A549 (cell line): ENCODE data around the gene CILP2. TPM values are rescaled to one million over a fixed set of nuclear protein-coding genes. Genes with fewer than 3 reads are reported as not detected.
A peak's percentile ranks its signal among the peaks of the same experiment; 100 is the strongest.

ENCODE experiments used
- ATAC-seq, 2 experiments: fragments of 200-7000 bp in 1 of 2; fragments of >200 bp in 1 of 2; cut with Nextera tagmentation in 1 of 2; cut with Tn5 transposase in 1 of 2; 3 replicates each; pipeline versions ENCODE4 v1.8.0 to v1.9.1; 2018 to 2020; ENCODE audit warnings: mild to moderate bottlenecking in 1 of 2, moderate library complexity in 1 of 2
- CTCF ChIA-PET: fragments of 300-600 bp; sonication (Branson Sonifier 250); formaldehyde crosslinking; extraction: SDS; loops from one replicate; lab custom pipeline; 2021; ENCODE audit warnings: antibody characterized with exemption, inconsistent platforms; lab: Yijun Ruan, JAX
- POLR2A ChIA-PET: fragments of 350-600 bp; formaldehyde crosslinking; extraction: SDS; loops from one replicate; lab custom pipeline; 2021; ENCODE audit warnings: antibody characterized with exemption, inconsistent platforms; lab: Yijun Ruan, JAX
- DNase-seq, 2 experiments: peaks; one replicate each; pipeline versions ENCODE4 v3.0.0 to v3.0.0-alpha.2; 2011 to 2016; ENCODE audit warnings: low read depth in 1 of 2, low spot score in 1 of 2
- FAIRE-seq: peaks from 2 replicates; lab custom pipeline; 2011; peaks lifted over from hg19 to GRCh38; lab: Jason Lieb, UNC
- H3K27ac ChIP-seq, 2 experiments: fragments of >200 bp; sonication (Bioruptor Twin); formaldehyde crosslinking; 3 replicates each; pipeline ENCODE4 v1.5.1; 2016 to 2017
- H3K4me1 ChIP-seq: fragments of >200 bp; sonication (Bioruptor Twin); formaldehyde crosslinking; 3 replicates; pipeline ENCODE4 v1.6.1; 2016
- H3K4me2 ChIP-seq: fragments of >200 bp; sonication (Bioruptor Twin); formaldehyde crosslinking; 3 replicates; pipeline ENCODE4 v1.6.1; 2016
- H3K4me3 ChIP-seq: fragments of >200 bp; sonication (Bioruptor Twin); formaldehyde crosslinking; 3 replicates; pipeline ENCODE4 v1.5.1; 2016
- H3K9me3 ChIP-seq: fragments of >200 bp; sonication (Bioruptor Twin); formaldehyde crosslinking; 3 replicates; pipeline ENCODE4 v1.6.1; 2016
- CBX8 ChIP-seq: fragments of 200-600 bp; sonication (generic); IDR thresholded peaks from 2 replicates; pipeline ENCODE4 v1.6.1; 2016
- CHD2 ChIP-seq: fragments of 150-350 bp; IDR thresholded peaks from 2 replicates; pipeline ENCODE4 v1.6.1; 2014; ENCODE audit warnings: low read length; ENCODE audit not compliant: partially characterized antibody
- EHF ChIP-seq: fragments of 250-450 bp; sonication (Bioruptor Pico); IDR thresholded peaks from 2 replicates; pipeline ENCODE4 v1.5.0; 2020; ENCODE audit warnings: mild to moderate bottlenecking
- ELK1 ChIP-seq: fragments of 150-350 bp; IDR thresholded peaks from 2 replicates; pipeline ENCODE4 v1.6.1; 2014; ENCODE audit warnings: low read depth, mild to moderate bottlenecking, low read length
- EP300 ChIP-seq, 2 experiments: fragments of >200 bp; sonication (Bioruptor Twin); formaldehyde crosslinking; IDR thresholded peaks; 2 replicates in 1 of 2; 3 replicates in 1 of 2; pipeline ENCODE4 v1.6.1; 2016 to 2017
- ESRRA ChIP-seq: fragments of 150-350 bp; IDR thresholded peaks from 2 replicates; pipeline ENCODE4 v1.6.1; 2014; ENCODE audit warnings: mild to moderate bottlenecking, low read length, borderline replicate concordance
- HDAC2 ChIP-seq: fragments of 200-600 bp; sonication (generic); IDR thresholded peaks from 2 replicates; pipeline ENCODE4 v1.6.1; 2016
- KDM5A ChIP-seq: fragments of 200-600 bp; sonication (generic); IDR thresholded peaks from 2 replicates; pipeline ENCODE4 v1.6.1; 2016; ENCODE audit warnings: antibody characterized with exemption, mild to moderate bottlenecking
- MAFK ChIP-seq: fragments of 450-650 bp; IDR thresholded peaks from 2 replicates; pipeline ENCODE4 v1.6.1; 2014; ENCODE audit not compliant: partially characterized antibody
- MAZ ChIP-seq: fragments of 150-350 bp; IDR thresholded peaks from 2 replicates; pipeline ENCODE4 v1.6.1; 2014; ENCODE audit warnings: antibody characterized with exemption, low read depth, low read length, borderline replicate concordance
- NFE2L2 ChIP-seq: fragments of 150-350 bp; conservative IDR thresholded peaks from 2 replicates; pipeline ENCODE4 v1.6.1; 2014; ENCODE audit warnings: low read length
- NPAS2 ChIP-seq: fragments of 250-450 bp; sonication (Bioruptor Pico); IDR thresholded peaks from 2 replicates; pipeline ENCODE4 v1.8.0; 2022; ENCODE audit warnings: mild to moderate bottlenecking, moderate library complexity, borderline replicate concordance
- NR3C1 ChIP-seq: fragments of >200 bp; sonication (Bioruptor Twin); formaldehyde crosslinking; IDR thresholded peaks from 3 replicates; pipeline ENCODE4 v1.6.1; 2017
- POLR2A ChIP-seq: IDR thresholded peaks from 2 replicates; pipeline ENCODE4 v1.6.1; 2012; ENCODE audit warnings: mild to moderate bottlenecking, low read length
- RAD21 ChIP-seq, 2 experiments: fragments of >200 bp in 1 of 2; sonication (Bioruptor Twin) in 1 of 2; formaldehyde crosslinking in 1 of 2; IDR thresholded peaks in 1 of 2; conservative IDR thresholded peaks in 1 of 2; 2 replicates in 1 of 2; 3 replicates in 1 of 2; pipeline ENCODE4 v1.6.1; 2012 to 2018; ENCODE audit warnings: inconsistent platforms in 1 of 2
- RNF2 ChIP-seq: fragments of 200-600 bp; sonication (generic); IDR thresholded peaks from 2 replicates; pipeline ENCODE4 v1.6.1; 2016; ENCODE audit warnings: low read depth, mild to moderate bottlenecking, antibody characterized with exemption, moderate library complexity, borderline replicate concordance
- SMC3 ChIP-seq: fragments of >200 bp; sonication (Bioruptor Twin); formaldehyde crosslinking; IDR thresholded peaks from 3 replicates; pipeline ENCODE4 v1.6.1; 2018; ENCODE audit warnings: inconsistent platforms
- TP53 ChIP-seq: fragments of 250-450 bp; sonication (Bioruptor Pico); IDR thresholded peaks from 2 replicates; pipeline ENCODE4 v1.5.0; 2021; ENCODE audit warnings: mild to moderate bottlenecking, moderate library complexity
- WGBS: methylation state at CpG from one replicate; pipeline ENCODE4 v1.1.6; 2017; ENCODE audit errors: missing lambda C conversion rate; 5-methylcytosine and 5-hydroxymethylcytosine counted together
- polyA plus RNA-seq, 4 experiments: library from polyadenylated mRNA; depleted of rRNA in 3 of 4; stranded (reverse); fragments of >200 nt; fragmentation: RNase III in 1 of 4; extraction: RNeasy Plus Mini Kit Qiagen cat#74134 plus additional on column Dnase treatment in 1 of 4; gene quantifications; 2 replicates in 3 of 4; 3 replicates in 1 of 4; pipeline ENCODE4 v1.2.3, GENCODE V29; 2011 to 2017
- TF ChIP-seq, protein P1 (sequence below): fragments of >200 bp; sonication (Bioruptor Twin); formaldehyde crosslinking; IDR thresholded peaks from 3 replicates; pipeline ENCODE4 v1.5.1; 2016
- TF ChIP-seq, protein P2 (sequence below): fragments of 250-450 bp; sonication (Bioruptor Pico); IDR thresholded peaks from 2 replicates; pipeline ENCODE4 v1.5.0; 2020; ENCODE audit warnings: low read depth, mild to moderate bottlenecking, moderate library complexity

CILP2 gene
- polyA plus RNA-seq, 2 of the 4 experiments (the other 2 are of a cell fraction), result 0.17 TPM

GRCh38 chr19:19489804-19490204 is 48.3 kb upstream of the CILP2 start:
- CTCF ChIA-PET, result interaction anchor here (1.0 to 4.9 kb wide), 35 partner anchors 8 to 342 kb away, joined by 3 to 53 read pairs (median 6); partner anchors contain the start of genes GATAD2A, NDUFA13 and TSSK6
- peak; percentile 7 to 19; a peak in 3 of 6 replicates for ATAC-seq
- WGBS, result 76% methylated on average over 6 of the region's 9 CpGs

GRCh38 chr19:19490214-19490968 is 47.7 kb upstream of the CILP2 start:
- 0 out of 3 replicates have a peak overlapping the region, but pooled peaks have one; percentile 16 for H3K4me2 ChIP-seq
- DNase-seq, result peak; percentile 66 to 74
- ChIA-PET POLR2A (interaction anchor here (1.8 kb wide), 1 partner anchor 105 kb away, joined by 8 read pairs; no protein-coding TSS in a partner anchor), CTCF (interaction anchor here (0.6 to 4.9 kb wide), 44 partner anchors 9 to 443 kb away, joined by 3 to 53 read pairs (median 5); partner anchors contain the start of genes GATAD2A, NDUFA13 and TSSK6)
- H3K4me3 ChIP-seq, result no peak overlapping the region
- no peak for TF ChIP-seq KDM5A
- TF ChIP-seq RAD21 (conservative IDR thresholded peaks at IDR 0.05 in 1 of 2, IDR thresholded peaks at IDR 0.05 in 1 of 2), result peak; percentile 70 to 73
- TF ChIP-seq, protein P1, sequence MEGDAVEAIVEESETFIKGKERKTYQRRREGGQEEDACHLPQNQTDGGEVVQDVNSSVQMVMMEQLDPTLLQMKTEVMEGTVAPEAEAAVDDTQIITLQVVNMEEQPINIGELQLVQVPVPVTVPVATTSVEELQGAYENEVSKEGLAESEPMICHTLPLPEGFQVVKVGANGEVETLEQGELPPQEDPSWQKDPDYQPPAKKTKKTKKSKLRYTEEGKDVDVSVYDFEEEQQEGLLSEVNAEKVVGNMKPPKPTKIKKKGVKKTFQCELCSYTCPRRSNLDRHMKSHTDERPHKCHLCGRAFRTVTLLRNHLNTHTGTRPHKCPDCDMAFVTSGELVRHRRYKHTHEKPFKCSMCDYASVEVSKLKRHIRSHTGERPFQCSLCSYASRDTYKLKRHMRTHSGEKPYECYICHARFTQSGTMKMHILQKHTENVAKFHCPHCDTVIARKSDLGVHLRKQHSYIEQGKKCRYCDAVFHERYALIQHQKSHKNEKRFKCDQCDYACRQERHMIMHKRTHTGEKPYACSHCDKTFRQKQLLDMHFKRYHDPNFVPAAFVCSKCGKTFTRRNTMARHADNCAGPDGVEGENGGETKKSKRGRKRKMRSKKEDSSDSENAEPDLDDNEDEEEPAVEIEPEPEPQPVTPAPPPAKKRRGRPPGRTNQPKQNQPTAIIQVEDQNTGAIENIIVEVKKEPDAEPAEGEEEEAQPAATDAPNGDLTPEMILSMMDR, result peak; percentile 69
- no peak for TF ChIP-seq HDAC2
- no peak for TF ChIP-seq NPAS2 (CRISPR knock-in tag)
- TF ChIP-seq ELK1, result no peak
- TF ChIP-seq ESRRA, result no peak
- no peak for TF ChIP-seq EHF (CRISPR knock-in tag)
- peak; percentile 49 for TF ChIP-seq SMC3
- FAIRE-seq, result no peak
- peak; percentile 64 to 72 for ATAC-seq
- H3K4me1 ChIP-seq, result peaks cover 20% of the 10 kb centered on the region; the same call in 2 of the 3 replicates
- peak overlapping the region in 1 of 2 experiments; percentile 72; a peak in 2 of 6 replicates for H3K27ac ChIP-seq
- 32% methylated on average over 17 of the region's 20 CpGs for WGBS
- H3K9me3 ChIP-seq, result no peaks in the 10 kb centered on the region

More at GRCh38 chr19:19489804-19490204, 48.3 kb upstream of the CILP2 start:
- TF ChIP-seq MAZ, result no peak
- no peak for TF ChIP-seq SMC3
- TF ChIP-seq, protein P2, sequence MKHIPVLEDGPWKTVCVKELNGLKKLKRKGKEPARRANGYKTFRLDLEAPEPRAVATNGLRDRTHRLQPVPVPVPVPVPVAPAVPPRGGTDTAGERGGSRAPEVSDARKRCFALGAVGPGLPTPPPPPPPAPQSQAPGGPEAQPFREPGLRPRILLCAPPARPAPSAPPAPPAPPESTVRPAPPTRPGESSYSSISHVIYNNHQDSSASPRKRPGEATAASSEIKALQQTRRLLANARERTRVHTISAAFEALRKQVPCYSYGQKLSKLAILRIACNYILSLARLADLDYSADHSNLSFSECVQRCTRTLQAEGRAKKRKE (CRISPR knock-in tag), result no peak
- TF ChIP-seq NR3C1, result no peak
- TF ChIP-seq TP53 (CRISPR knock-in tag), result no peak
- TF ChIP-seq POLR2A, result no peak
- TF ChIP-seq CBX8, result no peak
- TF ChIP-seq CHD2, result no peak
- TF ChIP-seq MAFK, result no peak
- TF ChIP-seq RNF2, result no peak
- no peak for TF ChIP-seq RAD21 (conservative IDR thresholded peaks at IDR 0.05 in 1 of 2, IDR thresholded peaks at IDR 0.05 in 1 of 2)
- TF ChIP-seq NFE2L2, result no peak
- TF ChIP-seq EP300 (IDR thresholded peaks at IDR 0.05), result no peak
- TF ChIP-seq, protein P1, result no peak
- POLR2A ChIA-PET, result interaction anchor here (1.8 kb wide), 1 partner anchor 104 kb away, joined by 8 read pairs; no protein-coding TSS in a partner anchor
- no peak overlapping the region; the same call in 2 of the 3 replicates for H3K4me2 ChIP-seq
- peak overlapping the region in 1 of 2 experiments; percentile 72; a peak in 3 of 6 replicates for H3K27ac ChIP-seq
- peaks cover 20% of the 10 kb centered on the region; the same call in 2 of the 3 replicates for H3K4me1 ChIP-seq
- H3K4me3 ChIP-seq, result no peak overlapping the region
- FAIRE-seq, result no peak
- no peaks in the 10 kb centered on the region for H3K9me3 ChIP-seq
- no peak for DNase-seq
